Measurements from ENCODE around the gene DOK6.

- TF ChIP-seq CTCF (IDR thresholded peaks at IDR 0.05 in 4 of 5, conservative IDR thresholded peaks at IDR 0.05 in 1 of 5) (no peak), POLR2A (IDR thresholded peaks at IDR 0.05) (no peak)
Measured at GRCh38 chr18:69638056-69638455, 237.4 kb downstream of the DOK6 start.
